GM18517 (cell line): ENCODE data around the gene AIFM1.

ENCODE experiments used
- ATAC-seq: cut with Tn5 transposase; IDR thresholded peaks from one replicate; pipeline ENCODE4 v1.9.1; 2021; ENCODE audit warnings: mild to moderate bottlenecking, moderate library complexity; ENCODE audit not compliant: unreplicated experiment

Gene AIFM1

DNA sequence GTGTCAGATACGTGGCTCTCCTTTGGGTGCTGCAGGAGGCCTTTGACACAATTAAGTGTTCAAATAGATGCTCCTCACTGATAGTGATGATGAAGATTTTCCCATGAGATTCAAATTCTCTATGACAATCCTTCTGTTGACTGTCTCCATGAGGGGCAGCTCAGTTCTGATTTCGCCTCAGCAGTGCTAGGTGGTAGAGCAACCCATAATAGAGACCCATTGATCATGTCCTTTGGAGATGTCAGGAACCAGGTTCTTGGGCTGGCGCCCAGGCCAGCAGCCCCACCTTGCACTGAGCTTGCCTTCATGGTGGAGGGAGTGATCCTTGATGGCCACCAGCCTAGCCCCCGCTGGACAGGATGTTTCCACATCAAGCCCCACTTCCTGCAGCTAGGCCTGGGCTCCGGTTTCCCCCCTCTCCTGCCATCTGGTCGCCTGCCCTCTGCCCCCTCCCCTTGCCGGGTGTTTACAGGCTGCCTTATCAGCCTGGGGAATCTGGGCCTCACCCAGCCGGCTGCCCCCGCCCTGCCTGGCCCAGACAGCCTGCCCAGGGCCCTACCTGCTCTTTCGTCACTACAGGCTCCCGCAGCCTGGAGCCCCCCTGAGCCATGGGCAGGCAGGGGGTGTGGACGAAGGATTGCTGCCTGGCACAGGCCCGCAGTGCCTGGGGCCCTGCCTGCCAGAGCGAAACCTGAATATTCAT, 68.0 kb downstream of the AIFM1 start:
- ATAC-seq: no peak

DNA sequence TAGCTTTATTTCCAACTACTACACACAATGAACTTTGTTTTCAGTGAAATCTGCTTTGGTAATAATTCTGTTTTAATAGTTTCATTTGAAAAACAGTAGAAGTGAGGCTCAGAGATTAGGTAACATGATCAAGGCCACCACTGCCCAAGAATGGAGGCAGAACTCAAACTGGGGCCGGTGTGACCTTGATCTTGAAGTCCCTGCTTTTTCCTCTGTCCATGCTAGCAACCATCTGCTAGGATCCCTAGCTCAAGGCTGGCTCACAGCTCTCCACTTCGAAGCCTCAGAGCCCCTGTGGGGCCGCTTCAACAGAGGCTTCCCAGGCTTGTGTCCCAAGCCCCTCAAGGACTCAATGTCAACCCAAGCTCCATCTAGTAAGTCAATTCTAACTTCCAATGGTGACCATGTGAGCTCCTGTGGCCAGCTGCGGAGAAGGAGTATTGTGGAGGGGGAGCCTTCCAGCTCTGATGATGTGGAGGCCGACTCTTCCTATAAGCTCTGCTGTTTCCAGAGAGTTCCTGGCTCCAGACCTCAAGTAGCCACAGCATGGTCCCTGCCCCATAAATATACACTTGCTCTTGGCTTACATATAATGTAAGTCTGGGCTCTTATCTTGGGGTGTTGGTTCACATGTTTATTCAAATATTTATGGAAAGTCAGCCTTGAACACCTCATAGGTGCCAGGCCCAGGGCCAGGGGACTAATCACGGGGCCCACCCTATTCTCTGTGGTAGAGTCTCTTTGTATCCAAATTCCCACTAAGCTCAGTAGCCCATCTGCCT, 70.2 kb downstream of the AIFM1 start:
- ATAC-seq: no peak

GRCh38 chrX:130094696-130095095, 70.9 kb downstream of the AIFM1 start:
- ATAC-seq: no peak

- ATAC-seq: no peak
Observed at GRCh38 chrX:130093271-130093670, 72.4 kb downstream of the AIFM1 start.

DNA sequence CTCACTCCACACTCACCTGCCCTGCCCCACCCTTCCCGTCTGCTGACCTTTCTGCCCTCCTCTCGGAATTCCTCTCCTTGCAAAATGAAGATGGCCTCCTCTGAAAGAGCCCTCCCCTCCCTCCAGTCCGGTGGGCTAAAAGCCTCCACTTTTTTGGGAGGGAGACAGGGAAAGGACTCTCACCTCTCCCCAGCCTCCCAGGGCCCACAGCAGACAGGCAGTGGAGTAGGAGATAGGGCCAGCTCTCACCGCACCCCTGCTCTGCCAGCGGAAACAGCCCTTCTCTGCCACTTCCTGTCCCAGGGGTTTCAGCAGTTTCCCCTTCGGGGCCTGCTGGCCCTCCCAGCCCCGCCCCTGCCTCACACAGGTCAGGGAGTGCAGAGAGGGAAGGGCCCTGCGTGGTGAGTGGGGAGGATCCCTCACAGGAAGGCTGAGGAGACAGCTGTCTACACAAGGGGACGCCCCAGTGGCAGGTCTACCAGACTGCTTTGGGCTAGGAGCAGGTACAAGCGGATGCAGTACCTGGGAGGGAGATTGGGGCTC, 73.6 kb downstream of the AIFM1 start:
- peak; percentile 98 for ATAC-seq

- ATAC-seq: no peak
Observed at GRCh38 chrX:130090364-130090763, 75.3 kb downstream of the AIFM1 start.

DNA sequence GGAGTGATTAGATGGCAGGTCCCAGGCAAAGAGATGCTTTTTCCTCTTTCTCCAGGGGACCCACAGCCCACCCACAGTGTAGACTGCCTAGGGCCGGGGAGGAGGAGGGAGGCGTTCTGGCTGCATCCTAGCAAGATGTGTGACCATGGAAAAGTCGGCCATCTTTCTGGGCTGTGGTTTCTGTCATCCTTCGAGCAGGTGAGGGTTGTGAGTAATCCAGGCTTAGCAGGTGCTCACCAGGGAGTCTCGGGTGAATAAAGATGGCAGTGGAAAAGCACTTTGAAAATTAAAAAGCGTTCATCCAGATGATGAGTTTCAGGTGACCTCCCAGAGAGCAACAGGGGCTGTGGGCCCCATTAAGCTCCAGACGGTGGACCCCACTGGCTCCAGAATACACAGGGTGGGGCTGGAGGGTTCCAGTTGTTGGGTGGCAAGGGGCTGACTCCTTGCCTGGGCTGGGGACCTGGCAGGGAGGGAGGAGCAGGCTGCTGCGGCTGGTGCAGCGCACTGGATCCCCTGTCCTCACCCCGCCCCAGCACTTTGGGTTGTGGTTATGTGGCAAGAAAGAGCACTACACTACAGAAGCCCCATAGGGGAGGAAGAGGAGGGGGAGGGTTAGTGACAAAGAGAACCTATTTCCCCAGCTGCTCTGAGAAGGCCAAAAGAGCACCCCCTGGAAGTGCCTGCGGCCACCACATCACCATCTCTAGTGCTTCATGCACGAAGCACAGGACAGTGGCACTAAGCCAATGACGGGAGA, 79.0 kb downstream of the AIFM1 start:
- ATAC-seq: peak; percentile 43

- ATAC-seq: no peak
Observed at GRCh38 chrX:130085551-130086446, 79.8 kb downstream of the AIFM1 start.

DNA sequence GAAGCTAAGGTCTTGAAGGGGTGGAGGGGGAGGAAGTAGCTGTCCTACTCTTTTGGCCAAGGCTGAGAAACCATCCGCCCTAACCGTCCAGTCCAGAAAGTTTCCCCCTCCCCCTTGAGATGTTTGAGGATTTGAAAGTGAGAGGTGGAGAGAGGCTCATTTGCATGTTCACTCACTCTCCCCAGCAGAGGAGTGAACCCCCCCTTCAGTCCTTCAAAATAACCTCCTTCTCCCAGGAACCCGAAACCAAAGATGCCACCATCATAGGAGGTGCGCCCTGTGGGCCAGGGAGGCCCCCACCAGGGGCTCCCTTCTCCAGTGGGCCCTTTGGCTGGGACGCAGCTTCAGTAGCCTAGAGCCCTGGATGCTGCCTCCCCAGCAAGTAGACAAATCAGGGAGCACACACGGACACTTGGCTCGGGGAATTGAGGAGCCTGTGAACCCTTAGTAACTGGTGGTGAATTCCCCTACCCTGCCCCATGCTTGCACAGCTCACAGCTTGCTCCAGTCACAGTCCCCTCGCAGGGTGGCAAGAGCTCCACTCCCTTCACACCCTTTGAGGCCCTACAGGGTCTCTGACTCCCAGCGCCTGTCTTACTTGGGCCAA, 80.9 kb downstream of the AIFM1 start:
- ATAC-seq: peak; percentile 35

DNA sequence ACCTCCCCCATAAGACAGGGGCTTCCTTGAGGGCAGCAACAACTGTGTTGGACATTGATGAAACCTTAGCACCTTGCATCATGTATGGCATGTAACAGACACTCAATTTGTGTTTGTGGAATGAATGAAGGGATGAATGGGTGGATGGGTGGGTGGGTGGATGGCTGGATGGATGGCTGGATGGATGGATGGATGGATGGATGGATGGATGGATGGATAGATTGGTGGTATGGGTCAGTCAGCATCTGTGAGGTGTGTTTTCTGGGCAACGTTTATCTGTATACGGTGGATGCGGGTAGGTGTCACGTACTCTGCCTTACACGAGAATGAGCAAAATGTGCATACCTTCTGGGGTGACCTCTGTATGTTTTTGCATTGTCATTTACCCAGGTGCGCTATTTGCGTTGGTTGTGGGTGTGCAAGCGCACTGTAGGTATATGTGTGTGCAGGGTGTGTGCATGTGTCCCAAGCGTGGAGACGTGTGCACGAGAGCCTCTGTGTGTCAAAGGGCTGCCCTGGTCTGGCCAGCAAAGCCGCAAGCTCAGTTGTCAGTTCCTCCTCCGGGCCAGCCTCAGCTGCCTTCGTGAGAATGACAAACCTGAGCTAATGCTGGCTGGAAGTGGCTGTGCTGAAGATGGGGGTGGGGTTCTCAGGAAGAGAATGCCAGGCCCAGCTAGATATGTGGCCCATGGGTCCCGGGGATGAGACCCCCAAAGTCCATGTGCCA, 81.8 kb downstream of the AIFM1 start:
- no peak for ATAC-seq

DNA sequence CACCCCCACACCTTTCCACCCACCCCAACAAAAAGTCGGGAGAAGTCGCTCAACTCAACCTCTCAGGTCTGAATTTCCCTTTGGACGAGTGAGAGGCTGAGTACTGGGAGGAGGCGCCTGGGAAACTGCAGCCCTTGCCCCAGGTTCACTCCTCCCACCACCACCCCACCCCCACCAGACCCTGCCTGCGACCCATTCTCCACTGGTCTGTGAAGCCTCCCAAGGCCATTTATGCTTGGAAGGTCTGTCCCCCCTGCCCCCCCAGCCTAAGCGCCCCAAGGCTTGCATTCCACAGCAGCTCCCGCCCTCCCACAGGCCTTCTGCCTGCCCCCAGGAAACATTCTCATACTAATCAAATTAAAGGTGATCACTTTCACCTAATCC, 82.5 kb downstream of the AIFM1 start:
- ATAC-seq: no peak

DNA sequence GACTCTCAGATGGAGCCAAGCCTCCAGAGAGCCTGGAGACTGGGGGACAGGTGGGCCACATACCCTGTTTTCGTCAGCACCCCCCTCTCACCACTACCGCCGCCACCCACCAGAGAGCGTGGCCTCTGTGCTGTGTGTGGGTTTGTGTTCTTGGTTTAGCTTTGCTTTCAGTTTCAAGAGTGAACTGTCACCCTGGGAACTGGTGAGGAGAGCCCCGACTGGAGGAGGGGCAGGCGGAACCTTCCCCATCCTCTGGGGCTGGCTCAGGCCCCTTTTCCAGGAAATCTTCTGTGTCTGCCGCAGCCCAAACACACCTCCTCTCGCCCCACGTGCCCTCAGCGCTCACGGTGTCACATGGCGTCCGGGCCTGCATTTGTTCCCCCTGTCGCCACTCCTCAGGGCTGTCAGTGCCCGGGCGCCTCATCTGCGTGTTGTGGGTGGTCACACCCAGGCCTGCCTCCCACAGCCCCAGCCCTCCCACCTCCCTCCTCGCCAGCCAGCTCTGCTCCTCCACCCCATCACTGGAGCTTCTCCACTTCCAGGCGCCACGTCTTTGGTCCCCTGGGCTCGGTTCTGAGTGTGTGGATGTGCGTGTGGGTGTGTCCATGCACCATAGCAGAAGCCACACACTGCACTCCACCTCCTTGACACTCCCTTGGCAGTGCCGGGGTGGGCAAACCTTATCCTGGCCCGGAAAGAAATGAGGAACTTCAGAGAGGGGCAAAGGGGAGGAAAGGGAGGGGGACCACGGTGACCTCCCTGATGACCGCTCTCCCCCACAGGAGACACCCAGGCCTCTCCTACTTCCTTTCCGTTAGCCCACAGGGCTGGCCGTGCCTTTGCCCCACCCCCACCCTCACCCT, 83.2 kb downstream of the AIFM1 start:
- ATAC-seq: peak; percentile 68

DNA sequence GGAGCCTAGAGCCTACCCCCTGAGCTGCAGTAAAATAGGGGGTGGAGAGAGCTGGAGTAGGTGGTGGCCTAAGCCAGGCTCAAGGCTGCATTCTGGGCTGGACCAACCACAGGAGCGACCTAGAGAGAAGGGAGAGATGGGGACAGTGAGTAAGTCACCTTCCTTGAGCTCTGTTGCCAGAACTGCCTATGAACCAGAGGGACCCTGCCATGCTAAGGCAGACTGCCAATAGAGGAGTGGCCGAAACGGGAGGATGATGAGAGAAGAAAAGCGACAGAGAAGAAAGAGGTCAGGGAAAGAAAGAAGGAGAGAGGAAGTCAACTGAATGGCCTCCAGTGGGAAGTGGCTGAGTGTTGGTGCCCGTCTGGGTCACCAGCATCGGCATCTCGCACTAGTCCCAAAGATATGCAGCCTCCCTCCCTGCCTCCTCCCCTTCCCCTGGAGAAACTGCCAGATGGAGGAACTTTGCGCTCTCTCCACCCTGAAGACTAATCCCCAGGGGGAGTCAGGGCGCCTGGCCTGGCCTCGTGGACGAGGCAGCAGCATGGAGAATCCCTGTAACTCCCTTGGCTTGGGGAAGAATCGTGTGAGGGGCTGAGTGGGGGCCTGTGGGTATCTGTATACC, 84.1 kb downstream of the AIFM1 start:
- no peak for ATAC-seq

DNA sequence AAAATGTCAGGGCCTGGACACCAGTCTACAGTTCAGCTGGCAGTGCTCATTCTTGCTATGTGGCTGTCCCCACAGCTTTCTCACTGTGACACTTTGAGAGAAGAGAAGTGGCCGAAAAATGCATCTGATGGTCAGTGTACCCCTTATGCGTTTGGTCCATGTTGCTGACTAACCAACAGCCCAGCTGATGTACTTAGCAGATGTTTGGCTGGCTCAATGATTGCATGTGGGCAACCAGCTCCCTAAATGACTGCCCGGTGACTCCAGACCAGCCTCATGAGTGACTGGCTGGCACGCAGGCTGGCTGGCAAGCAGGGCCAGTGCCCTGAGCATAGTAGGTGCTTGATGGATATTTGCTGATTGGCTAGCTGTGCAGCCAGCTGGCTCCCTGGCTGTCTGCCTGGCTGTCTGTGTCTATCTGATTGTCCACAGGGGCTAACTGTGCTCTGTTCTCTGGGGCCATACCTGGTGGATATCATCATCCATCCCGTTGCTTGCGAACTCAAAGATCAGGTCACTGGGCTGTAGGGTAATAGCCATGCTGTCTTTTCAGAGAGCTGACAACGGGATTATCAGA, 84.8 kb downstream of the AIFM1 start:
- ATAC-seq: no peak

DNA sequence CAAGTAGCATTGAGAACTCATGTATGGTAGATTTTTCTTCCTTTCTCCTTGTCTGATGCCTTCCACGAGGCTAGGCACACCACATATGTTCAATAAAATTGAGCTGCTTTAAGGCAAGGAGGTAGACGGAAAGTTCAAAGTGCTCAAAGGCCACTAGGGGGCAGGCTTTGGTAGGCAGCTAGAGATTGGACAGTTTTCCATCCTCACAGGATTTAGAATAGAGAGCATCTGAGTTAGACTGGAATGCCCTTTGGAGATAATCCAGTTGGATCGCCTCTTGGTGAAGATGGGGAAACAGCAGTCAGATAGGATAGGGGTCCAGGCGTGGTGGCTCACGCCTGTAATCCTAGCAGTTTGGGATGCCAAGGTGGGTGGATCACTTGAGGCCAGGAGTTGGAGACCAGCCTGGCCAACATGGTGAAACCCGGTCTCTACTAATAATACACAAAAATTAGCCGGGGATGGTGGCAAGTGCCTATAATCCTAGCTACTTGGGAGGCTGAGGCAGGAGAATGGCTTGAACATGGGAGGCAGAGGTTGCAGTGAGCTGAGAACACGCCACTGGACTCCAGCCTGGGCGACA, 85.7 kb downstream of the AIFM1 start:
- ATAC-seq: peak; percentile 32
